Neural cell (in vitro differentiated cells): Measurements from ENCODE around the gene TLCD5.

Experiments
- CTCF ChIP-seq: fragments of 450-650 bp; IDR thresholded peaks from 2 replicates; pipeline ENCODE4 v1.5.1; 2014; ENCODE audit warnings: antibody characterized with exemption, mild to moderate bottlenecking, moderate library complexity; ENCODE audit not compliant: poor library complexity, severe bottlenecking
- EP300 ChIP-seq: fragments of 450-650 bp; conservative IDR thresholded peaks from 2 replicates; pipeline ENCODE4 v1.6.1; 2014; ENCODE audit warnings: antibody characterized with exemption, mild to moderate bottlenecking, moderate library complexity; ENCODE audit not compliant: poor library complexity, severe bottlenecking
- EZH2 ChIP-seq: fragments of 200-600, 300-800 bp; shearing (Covaris generic), sonication (generic); IDR thresholded peaks from 2 replicates; pipeline ENCODE4 v1.6.1; 2014; ENCODE audit warnings: antibody characterized with exemption, low read length, borderline replicate concordance, mild to moderate bottlenecking; ENCODE audit not compliant: insufficient read depth, poor library complexity, severe bottlenecking
- POLR2AphosphoS5 ChIP-seq: IDR thresholded peaks from 2 replicates; pipeline ENCODE4 v1.6.1; 2012
- RAD21 ChIP-seq: fragments of 450-650 bp; conservative IDR thresholded peaks from 2 replicates; pipeline ENCODE4 v1.6.1; 2014; ENCODE audit warnings: antibody characterized with exemption, mild to moderate bottlenecking, moderate library complexity
- SMC3 ChIP-seq: fragments of 450-650 bp; conservative IDR thresholded peaks from 2 replicates; pipeline ENCODE4 v1.6.1; 2014; ENCODE audit warnings: antibody characterized with exemption, mild to moderate bottlenecking, moderate library complexity; ENCODE audit not compliant: poor library complexity
- TAF1 ChIP-seq: IDR thresholded peaks from 2 replicates; pipeline ENCODE4 v1.6.1; 2012; ENCODE audit warnings: low read depth
- TF ChIP-seq, protein P1 (sequence below): IDR thresholded peaks from 2 replicates; pipeline ENCODE4 v1.6.1; 2012; ENCODE audit warnings: borderline replicate concordance

- TF ChIP-seq SMC3, result no peak
- no peak for TF ChIP-seq CTCF
- TF ChIP-seq, protein P1, sequence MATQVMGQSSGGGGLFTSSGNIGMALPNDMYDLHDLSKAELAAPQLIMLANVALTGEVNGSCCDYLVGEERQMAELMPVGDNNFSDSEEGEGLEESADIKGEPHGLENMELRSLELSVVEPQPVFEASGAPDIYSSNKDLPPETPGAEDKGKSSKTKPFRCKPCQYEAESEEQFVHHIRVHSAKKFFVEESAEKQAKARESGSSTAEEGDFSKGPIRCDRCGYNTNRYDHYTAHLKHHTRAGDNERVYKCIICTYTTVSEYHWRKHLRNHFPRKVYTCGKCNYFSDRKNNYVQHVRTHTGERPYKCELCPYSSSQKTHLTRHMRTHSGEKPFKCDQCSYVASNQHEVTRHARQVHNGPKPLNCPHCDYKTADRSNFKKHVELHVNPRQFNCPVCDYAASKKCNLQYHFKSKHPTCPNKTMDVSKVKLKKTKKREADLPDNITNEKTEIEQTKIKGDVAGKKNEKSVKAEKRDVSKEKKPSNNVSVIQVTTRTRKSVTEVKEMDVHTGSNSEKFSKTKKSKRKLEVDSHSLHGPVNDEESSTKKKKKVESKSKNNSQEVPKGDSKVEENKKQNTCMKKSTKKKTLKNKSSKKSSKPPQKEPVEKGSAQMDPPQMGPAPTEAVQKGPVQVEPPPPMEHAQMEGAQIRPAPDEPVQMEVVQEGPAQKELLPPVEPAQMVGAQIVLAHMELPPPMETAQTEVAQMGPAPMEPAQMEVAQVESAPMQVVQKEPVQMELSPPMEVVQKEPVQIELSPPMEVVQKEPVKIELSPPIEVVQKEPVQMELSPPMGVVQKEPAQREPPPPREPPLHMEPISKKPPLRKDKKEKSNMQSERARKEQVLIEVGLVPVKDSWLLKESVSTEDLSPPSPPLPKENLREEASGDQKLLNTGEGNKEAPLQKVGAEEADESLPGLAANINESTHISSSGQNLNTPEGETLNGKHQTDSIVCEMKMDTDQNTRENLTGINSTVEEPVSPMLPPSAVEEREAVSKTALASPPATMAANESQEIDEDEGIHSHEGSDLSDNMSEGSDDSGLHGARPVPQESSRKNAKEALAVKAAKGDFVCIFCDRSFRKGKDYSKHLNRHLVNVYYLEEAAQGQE, result no peak
- no peak for TF ChIP-seq EZH2
- no peak for TF ChIP-seq TAF1
- no peak for TF ChIP-seq POLR2AphosphoS5
- TF ChIP-seq RAD21, result no peak
- no peak for TF ChIP-seq EP300
These were observed 31.0 kb upstream of the TLCD5 start for GRCh38 chr11:120294096-120294495.
